ENCODE results near the gene REEP1.

GRCh38 chr2:86201671-86202335 lies 135.6 kb downstream of the REEP1 start:
- TF ChIP-seq EZH2 (IDR thresholded peaks at IDR 0.05; ENCODE audit: insufficient read depth, poor library complexity, severe bottlenecking) (no peak), EZH2phosphoT487 (IDR thresholded peaks at IDR 0.05; ENCODE audit: insufficient read depth, low read depth) (no peak)
